Activated CD4-positive, alpha-beta T cell treated with anti-CD3 and anti-CD28 coated beads, Interleukin-2, amount 50 U/mL, for 48 hours (primary cell): ENCODE data around the gene SART3.
"Not testable (repeated sequence)": the region's sequence is repeated elsewhere in the genome, so short reads cannot be mapped to it uniquely, and the experiment has no call there.

ENCODE experiments used
- DNase-seq, 2 experiments: peaks; one replicate each; pipeline ENCODE4 v3.0.0-alpha.2; 2020

Gene SART3

GRCh38 chr12:108578813-108579212 is 17.8 kb upstream of the SART3 start:
- no peak for DNase-seq

GRCh38 chr12:108578264-108578663 is 17.3 kb upstream of the SART3 start:
- no peak for DNase-seq

DNA sequence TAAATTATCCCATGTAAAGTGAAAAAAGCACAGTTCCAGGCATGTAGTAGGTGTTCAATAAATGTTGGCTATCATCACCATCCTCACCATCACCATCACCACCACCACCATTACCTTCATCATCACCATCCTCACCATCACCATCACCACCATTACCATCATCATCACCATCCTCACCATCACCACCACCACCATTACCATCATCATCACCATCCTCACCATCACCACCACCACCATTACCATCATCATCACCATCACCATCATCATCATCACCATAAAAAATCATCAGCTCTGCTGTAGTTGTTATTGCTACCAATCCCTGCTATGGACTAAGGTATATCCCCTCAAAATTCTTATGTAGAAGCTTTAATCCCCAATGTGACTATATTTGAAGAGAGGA is 16.5 kb upstream of the SART3 start:
- no peak for DNase-seq

DNA sequence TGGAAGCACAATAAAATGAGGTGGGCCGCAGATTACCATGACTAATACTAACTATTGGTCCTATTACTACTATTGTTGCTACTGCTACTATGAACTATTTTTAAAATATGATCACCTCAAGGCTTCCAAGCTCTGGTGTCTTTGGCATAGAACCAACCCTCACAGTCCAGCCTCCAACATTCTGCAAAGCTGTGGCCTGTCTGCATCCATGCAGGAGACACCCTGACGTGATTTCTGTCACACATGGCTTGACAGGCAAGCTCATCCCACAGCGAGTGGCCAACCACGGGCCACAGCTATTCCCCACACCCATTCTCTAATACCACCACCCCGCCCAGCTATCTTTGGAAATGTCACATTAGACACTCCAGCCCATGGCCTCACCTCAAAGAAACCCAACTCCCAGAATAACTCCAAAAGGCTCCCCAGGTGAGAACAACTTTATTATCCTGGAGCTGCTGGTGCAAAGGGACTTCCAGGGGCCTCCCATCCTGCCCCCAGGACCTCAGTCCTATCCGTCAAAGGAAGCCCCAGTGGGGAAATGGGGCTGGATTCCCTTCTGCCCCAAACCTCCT is 15.8 kb upstream of the SART3 start:
- no peak for DNase-seq

GRCh38 chr12:108575199-108575912 is 14.4 kb upstream of the SART3 start:
- DNase-seq, result no peak

DNA sequence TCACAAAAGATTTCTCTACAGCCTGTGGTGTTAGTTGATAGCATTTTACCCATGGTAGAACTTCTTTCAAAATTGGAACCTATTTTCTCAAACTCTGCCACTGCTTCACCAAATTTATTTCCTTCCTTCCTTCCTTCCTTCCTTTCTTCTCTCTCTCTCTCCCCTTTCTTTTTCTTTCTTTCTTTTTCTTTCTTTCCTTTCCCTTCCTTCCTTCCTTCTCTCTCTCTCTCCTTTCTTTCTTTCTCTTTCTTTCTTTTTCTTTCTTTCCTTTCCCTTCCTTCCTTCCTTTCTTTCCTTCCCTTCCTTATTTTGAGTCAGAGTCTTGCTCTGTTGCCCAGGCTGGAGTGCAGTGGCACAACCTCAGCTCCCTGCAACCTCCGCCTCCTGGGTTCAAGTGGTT is 13.3 kb upstream of the SART3 start:
- not testable (repeated sequence) for DNase-seq

DNA sequence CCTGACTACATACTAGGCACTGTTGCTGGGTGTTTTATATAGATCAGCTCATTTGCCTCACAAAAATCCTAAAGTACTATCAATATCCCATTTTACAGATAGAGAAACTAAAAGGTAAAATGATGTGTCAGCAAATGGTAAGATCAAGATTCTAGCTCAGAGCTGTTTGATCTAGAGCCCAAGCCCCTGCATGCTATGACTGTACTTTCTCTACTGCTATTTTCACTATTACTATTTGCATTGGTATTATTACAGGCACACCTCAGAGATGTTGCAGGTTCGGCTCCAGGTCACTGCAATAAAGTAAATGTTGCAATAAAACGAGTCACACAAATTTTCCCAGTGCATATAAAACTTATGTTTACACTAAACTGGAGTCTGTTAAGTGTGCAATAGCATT is 12.3 kb upstream of the SART3 start:
- DNase-seq, result peak; percentile 20 to 41

GRCh38 chr12:108572166-108572790 is 11.3 kb upstream of the SART3 start:
- no peak for DNase-seq

GRCh38 chr12:108571609-108572165 is 10.7 kb upstream of the SART3 start:
- no peak for DNase-seq

DNA sequence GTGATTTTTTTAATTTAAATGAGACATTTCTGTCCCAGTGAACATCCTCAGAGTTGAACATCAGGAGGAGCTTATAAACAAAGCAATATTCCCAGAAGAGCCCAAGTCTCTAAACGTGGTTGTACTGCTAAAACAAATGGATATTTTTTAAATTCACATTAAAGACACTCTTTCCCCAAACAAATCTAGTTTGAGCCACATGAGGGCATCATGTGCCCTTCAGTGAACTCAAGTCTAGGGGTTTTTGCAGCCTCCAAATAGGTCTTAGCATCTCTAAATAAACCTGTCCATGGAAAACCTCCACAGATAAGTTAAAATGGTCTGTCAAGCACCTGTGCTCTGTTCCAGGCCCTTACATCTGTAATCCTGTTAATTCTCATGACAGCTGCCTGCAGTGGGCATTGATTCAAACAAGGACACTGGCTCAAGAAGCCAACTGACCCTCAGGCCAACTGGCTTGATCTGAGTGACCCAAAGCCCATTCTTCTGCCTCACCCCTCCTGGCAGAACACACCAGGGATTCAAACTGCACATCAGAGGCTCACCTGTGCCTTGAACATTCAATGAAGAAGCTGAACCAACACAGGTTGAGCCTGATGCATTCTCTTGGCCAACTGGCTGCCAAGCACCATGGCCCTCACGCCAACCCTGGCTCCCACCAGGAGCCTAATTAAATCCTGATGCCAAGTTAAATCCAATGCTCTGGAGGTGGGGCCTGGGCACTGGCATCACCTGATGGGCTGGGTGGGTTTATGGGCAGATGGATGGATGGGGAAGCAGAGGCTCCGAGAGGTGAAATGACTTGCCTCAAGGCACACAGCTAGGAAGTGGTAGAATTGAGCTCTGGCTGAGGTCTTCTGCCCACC is 10.0 kb upstream of the SART3 start:
- no peak for DNase-seq

DNA sequence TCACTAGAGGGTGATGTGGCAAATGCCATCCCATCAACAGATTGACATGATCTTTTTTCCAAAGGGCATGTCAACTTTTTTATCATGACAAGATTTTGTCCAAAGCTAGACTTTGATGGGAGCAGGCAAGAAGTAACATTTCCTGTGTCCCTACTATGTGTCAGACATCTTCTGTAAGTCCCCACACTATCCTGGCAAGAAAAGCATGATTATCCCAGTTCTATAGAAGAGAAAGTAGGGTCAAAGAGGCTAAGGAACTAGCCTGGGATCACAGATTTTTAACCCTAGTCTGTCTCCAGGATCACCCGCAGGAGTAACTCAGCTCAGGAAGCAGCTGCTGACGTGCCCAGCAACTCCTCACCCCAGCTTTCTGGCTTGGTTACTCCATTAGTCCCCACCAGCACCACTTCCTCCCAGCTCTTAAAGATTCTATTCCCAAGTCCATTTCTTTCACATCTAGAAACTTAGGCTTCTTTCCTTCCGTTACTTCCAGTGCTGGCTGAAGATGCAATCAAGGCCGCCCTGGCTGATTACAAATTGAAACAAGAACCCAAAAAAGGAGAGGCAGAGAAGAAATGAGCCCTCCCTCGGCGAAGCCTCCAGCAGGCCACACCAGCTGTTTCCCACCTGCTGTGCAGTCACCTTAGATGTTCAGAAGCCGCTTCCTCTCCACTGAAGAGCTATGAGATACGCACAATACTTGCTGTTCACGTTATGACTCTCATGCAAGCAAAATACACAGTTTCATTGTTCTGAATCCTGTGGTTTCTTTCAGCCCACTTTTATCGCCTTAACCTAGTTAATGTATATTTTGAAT is 7.6 kb upstream of the SART3 start:
- peak; percentile 59 to 71 for DNase-seq

DNA sequence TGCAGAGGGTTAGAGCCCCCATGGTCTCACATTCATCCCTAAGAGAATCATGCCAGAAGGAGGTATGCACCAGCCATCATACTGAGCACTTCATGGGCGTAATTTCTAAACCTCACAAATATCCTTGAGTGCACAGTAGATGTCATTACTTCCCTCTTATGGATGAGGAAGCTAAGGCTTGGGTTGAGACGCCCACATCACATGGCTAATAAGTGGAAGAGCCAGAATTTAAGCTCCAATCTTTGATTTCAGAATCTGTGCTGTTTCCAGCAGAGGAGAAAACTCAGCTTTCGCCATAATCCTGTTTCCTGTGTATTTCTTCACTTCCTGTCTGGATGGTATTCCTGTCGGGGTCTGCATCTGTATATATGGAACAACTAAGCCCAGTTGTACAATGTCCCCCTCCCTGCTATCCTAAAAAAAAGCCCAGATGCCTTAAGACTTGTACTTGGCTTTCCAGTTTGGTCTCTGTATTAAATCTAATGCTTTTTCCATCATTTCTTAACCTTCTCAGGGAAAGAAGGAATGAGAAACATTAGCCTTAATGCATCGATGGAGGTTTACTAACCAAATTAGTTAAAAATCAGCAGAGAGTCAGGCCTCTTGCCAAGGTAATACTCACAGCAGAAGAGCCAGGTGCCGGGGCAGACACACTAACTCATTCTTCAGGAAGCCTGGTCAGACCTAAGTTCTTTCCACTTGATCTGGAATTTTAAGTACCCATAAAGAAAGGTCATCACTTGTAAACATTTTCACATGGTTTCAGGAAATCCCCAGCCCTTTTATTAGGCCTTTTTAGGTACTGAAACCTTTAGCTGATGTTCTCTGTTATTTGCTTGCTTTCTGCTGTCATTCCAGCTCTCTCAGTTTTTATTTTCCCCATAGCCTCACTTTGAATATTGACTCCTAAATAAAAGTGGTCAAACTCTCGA is 6.7 kb upstream of the SART3 start:
- no peak for DNase-seq

- DNase-seq, result no peak
Measured at GRCh38 chr12:108566452-108566851, 5.5 kb upstream of the SART3 start.

DNA sequence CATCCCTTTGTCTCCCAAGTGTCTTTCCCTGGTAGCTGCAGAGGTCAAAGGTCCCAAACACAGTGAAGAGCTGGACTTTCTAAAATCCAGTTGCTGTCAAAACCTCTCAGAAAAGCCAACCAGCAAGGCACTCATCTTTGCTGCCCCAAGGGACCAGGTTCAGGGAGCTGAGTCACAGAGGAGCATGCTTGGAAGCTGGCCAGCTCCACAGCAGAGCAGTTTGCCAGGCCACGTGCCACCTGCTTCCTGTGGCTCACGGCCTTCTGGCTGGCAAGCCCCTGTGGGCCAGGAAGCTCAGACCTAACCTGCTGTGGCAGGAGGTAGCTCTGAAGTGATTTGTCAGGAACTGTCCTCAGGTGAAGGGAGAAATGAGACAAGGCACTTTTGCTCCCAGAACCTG is 5.0 kb upstream of the SART3 start:
- peak; percentile 60 to 70 for DNase-seq

DNA sequence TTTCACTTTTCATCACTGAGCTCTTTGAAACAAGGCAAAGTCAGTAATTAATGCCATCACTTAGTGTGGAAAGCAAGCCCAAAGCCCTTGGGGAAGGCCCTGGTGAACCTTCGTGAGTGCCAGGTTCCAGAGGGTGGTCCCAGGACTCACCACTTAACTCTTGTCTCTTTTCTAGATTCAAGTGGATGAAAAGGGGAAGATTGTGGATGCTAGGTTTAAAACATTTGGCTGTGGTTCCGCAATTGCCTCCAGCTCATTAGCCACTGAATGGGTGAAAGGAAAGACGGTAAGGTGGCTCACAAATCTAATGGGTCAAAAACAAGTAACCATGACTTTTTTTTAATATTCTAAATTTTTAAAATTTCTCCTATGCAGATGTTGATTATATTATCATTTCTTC is 4.2 kb upstream of the SART3 start:
- no peak for DNase-seq

- no peak for DNase-seq
Measured at GRCh38 chr12:108564724-108565123, 3.8 kb upstream of the SART3 start.

DNA sequence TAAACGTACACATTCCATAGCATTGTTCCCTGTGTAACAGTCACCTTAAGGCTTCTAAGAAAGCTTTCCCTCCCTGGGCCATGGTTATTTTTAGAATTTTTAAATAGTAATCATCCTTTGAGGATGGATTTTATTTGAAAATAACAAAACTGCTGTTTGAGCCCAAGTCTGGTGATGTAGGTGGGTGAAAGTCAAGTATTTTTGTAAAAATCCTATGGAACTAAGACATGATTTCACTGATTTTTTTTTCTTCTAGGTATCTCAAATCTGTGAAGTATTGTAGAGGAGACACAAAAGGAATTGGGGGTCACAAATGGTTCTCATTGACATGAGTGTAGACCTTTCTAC is 2.8 kb upstream of the SART3 start:
- no peak for DNase-seq

- DNase-seq, result peak; percentile 84 to 89
Measured at GRCh38 chr12:108563136-108563803, 2.3 kb upstream of the SART3 start.

GRCh38 chr12:108562348-108563135 is 1.6 kb upstream of the SART3 start, which contains the start of gene ISCU:
Gene ISCU, plus strand, starts transcription at chr12:108562596. Its CDS starts 27 bp downstream, at chr12:108562623.
- DNase-seq, result peak; percentile 98 to 99
